ENCODE measurements around the gene NFIX.

Gene NFIX

GRCh38 chr19:13008926-13009787 lies 13.9 kb downstream of the NFIX start:
- DNase-seq (ENCODE audit: low read depth), result no peak

- no peak for DNase-seq (ENCODE audit: low read depth)
Observed at GRCh38 chr19:13010038-13010991, 15.0 kb downstream of the NFIX start.

DNA sequence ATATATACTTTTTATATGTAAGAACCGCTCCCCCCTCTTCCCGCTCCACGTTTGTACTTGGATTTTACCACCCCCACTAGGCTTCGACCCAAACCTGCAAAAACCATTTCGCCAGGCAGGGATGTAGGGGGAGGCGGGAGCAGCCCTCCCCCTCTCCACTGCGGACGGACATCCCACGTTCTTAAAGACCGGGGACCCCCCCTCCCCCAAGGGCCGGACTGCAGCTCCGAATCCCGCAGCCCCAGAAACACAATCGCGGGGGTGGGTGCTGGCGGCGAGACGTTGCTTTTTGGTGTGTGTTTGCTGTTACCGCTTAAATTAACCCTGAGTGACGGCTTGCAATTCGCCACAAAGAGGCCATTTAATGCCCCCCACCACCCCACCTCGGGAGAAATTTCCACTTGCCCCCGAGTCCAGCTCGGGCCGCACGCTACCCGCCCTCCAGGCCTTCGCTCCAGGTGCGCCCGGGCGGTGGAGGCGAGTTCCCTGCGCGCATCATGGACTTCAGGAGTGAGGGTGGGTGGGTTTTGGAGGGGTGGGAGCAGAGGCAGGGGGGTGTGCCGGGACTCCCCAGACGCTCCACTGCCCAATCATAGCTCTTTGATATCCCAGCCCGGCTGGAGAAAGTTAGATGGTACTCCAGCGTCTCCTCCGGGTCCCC lies 15.8 kb downstream of the NFIX start:
- no peak for DNase-seq (ENCODE audit: low read depth)

DNA sequence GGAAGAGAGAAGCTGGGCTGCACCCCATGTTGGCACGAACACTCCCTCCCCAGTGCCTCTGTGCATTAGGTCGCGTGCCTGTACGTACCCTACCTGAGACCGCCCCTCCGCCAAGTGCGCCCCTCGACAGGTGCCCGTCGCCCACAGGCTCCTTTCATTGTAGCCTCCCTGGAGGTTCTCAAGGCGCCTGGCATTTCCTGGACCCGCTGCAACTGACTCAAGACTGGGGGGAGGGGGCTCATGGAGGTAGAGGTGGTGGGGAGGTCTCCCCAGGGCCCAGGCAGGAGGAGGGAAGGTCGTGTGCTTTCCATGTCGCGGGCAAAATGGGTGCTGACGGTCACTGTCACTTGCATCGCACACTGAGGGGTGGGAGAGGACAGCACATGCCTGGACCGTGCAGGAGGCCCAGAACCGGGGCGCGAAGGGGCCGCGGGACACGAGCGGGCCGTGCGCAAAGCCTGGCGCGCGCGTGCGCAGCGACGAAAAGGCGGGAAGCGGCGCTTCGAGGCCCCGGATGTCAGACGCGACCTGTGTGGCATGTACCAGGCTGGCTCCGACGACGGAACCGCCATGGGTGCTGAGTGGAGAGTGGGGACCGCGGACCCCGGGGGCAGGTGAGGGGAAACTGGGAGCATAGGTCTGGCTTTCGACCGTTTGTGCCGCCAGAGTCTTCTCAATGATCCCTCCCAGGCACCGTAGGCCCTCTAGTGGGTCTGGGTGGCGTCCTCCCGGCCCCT lies 16.5 kb downstream of the NFIX start:
- DNase-seq (ENCODE audit: low read depth), result no peak

DNA sequence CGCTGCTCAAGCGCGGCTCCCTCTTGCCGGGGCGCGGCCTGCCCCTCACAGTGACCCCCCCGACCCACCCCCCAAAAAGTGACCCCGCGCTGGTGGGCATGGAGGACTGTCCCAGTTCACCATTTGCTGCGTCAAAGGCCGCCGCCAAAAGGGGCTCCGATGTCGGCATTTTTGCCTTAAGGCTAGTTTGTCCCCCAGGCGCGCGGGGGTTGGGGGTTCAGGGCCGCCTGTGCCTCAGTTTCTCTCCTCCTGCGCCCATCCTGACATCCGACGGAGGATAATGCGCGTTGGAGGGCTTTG lies 17.1 kb downstream of the NFIX start:
- no peak for DNase-seq (ENCODE audit: low read depth)

DNA sequence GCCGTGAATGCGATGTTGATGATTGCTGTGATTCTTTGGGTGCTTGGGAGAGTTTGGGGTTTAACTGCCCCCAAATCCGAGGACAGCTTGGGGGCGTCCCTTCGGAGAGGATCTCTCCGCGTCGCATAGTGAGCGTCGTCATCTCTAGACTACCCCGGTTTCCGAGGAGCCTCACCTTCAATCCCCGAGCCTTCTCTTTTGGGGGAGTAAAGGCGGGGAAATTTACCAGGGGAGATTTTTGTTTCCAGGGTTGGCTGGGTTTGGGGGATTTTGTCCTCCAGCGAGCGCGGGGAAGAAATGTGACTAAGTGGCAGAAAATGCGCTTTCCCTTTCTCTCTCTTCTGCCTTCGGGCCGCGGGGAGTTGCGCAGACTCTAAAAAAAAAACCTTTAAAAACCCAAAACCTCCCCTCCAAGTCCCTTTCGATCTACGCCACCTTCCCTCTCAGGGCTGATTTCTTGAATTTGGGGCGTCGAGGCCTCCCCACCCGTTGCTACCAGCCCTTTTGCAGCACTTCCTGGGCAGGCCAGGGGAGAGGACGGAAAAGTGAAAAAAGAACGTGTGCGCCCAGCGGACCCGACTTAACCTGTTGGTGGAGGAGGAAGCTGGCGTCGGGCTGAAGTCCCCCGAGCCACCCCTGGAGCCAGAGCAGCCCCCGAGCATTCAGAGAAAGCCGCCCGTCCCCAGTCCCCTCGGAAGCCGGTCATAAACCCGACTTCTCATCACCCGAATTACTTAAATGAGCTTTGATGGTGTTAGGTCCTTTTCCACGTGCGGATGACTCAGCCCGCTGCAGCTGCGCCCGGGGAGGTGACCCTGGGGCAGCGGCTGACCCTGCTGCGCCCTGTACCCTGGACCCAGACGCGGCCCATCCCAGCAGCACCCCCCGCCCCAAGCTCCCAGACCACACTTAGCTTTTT lies 17.7 kb downstream of the NFIX start:
- DNase-seq (ENCODE audit: low read depth), result no peak

DNA sequence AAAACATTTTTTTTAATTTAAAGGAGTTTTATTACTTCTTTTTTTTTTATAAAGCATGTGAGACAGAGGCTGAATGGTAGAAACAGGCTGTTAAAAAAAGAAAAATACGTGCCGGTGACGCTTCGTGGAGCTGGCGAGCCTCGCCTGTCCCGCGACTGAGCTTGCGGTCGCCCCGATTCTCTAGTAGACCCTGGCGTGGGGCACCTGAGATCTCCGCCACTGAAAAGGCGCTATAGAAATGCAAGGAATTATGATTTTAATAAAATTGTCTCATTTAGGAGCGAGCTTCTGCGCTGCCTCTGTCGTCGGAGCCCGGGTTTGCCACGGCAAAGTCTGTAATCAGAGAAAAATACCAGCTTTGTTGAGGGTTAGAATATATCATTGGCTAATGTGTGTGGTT lies 18.4 kb downstream of the NFIX start:
- no peak for DNase-seq (ENCODE audit: low read depth)

DNA sequence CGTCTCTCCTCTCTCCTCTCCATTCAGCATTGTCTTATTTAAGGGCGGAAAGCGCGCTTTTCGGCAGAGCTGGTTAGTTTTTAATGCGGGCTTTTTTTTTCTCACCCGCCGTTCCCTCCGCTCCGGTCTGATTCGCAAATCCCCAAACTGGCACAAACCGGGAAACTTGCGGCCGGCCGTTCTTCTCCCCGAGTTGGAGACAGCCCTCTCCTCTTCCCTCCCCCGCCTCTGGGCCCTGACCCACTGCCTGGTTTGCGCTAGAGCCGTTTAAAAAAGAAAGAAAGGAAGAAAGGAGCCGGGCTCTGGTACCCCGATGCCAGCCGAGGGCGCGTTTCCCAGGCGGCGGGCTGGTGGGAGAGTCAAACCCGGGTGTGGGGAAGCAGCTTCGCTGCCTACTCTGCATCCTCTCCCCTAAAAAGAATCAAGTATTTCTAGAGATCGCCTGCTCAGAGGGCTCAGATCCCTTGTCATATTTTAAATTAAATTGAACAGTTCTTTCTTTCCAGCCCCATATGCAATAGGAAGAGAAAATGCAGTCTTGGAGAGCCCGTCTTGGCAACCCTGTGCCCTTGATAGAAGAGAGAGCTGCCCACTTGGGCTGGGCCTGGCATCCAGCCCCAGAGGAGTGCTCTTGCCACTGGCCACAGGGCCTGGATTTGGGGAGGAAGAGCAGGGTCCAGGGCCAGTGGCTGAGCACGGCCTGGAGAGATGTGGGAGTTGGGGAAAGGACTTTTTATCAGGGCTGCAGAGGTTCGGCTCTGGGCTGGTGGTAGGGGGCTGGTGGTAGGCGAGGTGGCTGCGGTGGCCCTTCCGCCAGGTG lies 19.0 kb downstream of the NFIX start:
- DNase-seq (ENCODE audit: low read depth), result no peak

- no peak for DNase-seq (ENCODE audit: low read depth)
Observed at GRCh38 chr19:13014921-13015280, 19.6 kb downstream of the NFIX start.

DNA sequence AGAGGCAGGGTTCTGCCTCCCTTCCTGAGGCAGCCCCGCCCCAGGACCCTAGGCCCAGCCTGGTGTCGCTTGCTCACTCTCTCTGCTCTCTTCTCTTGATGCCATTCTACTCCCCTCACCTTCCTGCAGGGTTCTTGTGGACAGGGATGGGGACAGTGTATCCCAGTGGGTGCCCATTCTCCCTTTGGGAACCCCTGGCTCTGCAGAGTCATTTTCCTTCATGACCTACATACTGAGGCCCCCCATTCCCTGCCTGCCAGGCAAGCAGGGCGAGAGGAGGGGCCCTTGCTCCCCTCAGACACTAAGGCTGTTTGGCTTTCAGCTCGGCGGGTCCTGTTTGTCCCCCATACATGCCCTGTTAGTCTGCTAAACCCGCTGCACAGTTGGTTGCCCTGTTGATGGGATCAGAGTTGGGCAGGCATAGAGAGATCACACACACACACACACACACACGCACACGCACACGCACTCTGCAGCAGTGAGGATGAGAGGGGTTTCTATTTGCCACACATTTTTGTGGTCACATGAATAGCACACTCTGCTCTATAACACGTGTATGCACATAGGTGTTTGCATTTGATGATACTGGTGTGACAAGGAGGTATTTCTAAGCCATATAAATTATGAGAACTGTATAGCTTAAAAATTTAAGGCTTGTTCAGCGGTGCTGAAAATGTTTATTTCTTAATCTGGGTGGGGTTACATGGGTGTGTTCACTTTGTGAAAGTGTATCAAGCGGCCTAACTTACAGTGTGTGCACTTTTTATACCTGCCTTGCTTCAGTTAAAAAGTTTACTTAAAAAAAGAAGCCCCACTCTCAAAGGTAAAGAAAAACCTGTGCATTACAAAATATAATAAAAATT lies 20.3 kb downstream of the NFIX start:
- DNase-seq (ENCODE audit: low read depth), result no peak

- DNase-seq (ENCODE audit: low read depth), result no peak
Observed at GRCh38 chr19:13016245-13016627, 21.0 kb downstream of the NFIX start.

GRCh38 chr19:13016628-13017305 lies 21.5 kb downstream of the NFIX start:
- no peak for DNase-seq (ENCODE audit: low read depth)

GRCh38 chr19:13017306-13018034 lies 22.2 kb downstream of the NFIX start:
- DNase-seq (ENCODE audit: low read depth), result no peak

DNA sequence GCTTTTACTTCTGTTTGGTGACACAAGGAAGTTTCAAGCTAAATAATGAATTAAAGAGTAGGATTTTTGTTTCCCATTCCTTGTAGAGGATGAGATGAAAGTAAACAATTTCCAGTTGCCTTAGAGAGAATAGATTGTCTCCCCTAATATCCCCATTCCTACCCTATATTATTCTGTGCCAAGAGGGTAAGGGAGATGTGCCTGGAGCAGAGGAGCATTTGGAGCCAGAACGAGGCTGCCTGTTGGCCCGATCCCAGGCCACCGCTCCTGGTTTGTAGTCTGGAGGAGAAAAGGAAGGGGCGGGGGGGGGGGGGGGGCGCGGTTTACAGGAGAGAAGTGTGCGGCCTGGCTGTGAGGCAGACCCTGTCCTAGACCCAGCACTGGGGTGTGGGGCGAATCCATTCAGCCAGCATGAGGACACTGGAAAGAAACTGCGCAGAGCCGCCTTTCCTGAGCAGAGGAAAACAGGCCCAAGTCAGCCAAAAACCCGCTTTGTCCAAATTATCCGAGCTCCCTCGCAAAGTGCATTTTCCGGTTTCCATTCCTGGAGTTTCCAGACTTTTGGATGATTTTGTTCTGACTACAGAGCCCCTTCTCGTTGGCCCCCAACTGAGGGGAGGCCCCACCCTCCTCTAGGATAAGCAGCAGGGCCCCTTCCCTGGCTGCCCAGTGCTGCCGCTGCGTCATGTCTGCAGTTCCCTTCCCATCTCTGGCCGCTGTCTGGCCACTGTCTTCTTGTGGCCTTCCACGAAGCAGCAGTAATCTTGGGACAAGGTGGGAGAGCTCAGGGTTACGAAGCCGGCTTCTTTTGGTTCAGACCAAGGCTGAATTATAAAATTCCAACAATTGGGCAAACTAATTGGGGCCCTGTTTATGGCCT lies 23.0 kb downstream of the NFIX start:
- no peak for DNase-seq (ENCODE audit: low read depth)

DNA sequence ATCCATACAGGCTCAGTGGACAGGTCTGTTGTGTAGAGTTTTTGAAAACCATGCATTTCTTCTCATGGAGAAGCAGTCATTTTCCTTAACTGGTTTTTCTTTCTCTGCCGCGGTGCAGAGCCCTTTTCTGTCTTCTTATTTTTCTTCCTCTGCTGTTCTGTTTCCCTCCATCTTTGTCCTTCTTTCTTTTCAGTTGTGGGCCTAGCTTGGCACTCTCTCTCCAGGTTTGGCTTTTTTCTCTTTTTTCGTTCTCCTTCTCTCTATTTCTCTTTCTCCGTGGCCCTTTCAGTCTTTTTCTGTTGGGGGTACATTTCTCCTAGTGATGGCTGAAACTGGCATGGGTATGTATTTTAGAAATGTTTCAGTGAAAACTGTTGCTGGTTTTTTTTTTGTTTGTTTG lies 24.1 kb downstream of the NFIX start:
- DNase-seq (ENCODE audit: low read depth), result no peak

GRCh38 chr19:13020002-13020414 lies 24.7 kb downstream of the NFIX start:
- DNase-seq (ENCODE audit: low read depth), result no peak
